Fibroblast of villous mesenchyme (primary cell): ENCODE results near the gene MCTP2. TPM values are rescaled to one million over a fixed set of nuclear protein-coding genes. Genes with fewer than 3 reads are reported as not detected.
"Not testable (repeated sequence)": the region's sequence is repeated elsewhere in the genome, so short reads cannot be mapped to it uniquely, and the experiment has no call there.

Experiments
- DNase-seq: peaks from one replicate; pipeline ENCODE4 v3.0.0-alpha.2; 2010; ENCODE audit warnings: low read depth
- H3K4me3 ChIP-seq: 2 replicates; pipeline ENCODE4 v1.5.1; 2011; ENCODE audit warnings: low read depth, mild to moderate bottlenecking, low read length
- total RNA-seq: library from RNA; depleted of rRNA; stranded (reverse); fragments of >200 nt; gene quantifications from 2 replicates; pipeline ENCODE4 v1.2.3, GENCODE V29; 2012
- TF ChIP-seq, protein P1 (sequence below): IDR thresholded peaks from 2 replicates; pipeline ENCODE4 v1.5.1; 2012; ENCODE audit warnings: low read depth, mild to moderate bottlenecking, low read length; ENCODE audit not compliant: insufficient read depth

Gene MCTP2
- total RNA-seq, 1 donor: 2.2 TPM

DNA sequence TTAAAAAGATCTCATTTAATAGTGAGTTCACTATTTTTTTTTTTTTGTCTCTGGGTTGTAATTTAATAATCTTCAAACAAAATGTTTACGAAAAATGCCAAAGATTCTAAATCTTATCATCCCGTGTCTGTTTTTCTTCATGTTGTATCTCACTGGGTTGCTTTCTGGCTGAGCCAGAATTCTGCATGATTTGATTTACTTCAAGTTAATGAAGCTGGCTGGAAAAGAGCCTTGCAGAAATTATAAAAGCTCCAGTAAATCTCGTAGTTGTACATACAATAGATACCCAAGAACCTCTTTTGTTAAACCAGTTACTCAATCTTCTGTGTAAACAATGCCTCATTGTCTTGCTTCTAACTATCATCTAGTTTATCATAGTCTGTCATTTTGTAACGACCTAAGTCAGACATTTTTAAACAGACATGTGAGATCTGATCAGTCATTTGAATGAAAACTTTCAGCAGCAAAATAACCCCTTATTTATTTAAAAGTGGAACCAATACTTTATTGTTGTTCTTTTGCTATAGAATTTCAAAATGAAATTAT lies 249.0 kb downstream of the MCTP2 start:
- DNase-seq: no peak
- H3K4me3 ChIP-seq: no peak overlapping the region
- TF ChIP-seq, protein P1, sequence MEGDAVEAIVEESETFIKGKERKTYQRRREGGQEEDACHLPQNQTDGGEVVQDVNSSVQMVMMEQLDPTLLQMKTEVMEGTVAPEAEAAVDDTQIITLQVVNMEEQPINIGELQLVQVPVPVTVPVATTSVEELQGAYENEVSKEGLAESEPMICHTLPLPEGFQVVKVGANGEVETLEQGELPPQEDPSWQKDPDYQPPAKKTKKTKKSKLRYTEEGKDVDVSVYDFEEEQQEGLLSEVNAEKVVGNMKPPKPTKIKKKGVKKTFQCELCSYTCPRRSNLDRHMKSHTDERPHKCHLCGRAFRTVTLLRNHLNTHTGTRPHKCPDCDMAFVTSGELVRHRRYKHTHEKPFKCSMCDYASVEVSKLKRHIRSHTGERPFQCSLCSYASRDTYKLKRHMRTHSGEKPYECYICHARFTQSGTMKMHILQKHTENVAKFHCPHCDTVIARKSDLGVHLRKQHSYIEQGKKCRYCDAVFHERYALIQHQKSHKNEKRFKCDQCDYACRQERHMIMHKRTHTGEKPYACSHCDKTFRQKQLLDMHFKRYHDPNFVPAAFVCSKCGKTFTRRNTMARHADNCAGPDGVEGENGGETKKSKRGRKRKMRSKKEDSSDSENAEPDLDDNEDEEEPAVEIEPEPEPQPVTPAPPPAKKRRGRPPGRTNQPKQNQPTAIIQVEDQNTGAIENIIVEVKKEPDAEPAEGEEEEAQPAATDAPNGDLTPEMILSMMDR: no peak

DNA sequence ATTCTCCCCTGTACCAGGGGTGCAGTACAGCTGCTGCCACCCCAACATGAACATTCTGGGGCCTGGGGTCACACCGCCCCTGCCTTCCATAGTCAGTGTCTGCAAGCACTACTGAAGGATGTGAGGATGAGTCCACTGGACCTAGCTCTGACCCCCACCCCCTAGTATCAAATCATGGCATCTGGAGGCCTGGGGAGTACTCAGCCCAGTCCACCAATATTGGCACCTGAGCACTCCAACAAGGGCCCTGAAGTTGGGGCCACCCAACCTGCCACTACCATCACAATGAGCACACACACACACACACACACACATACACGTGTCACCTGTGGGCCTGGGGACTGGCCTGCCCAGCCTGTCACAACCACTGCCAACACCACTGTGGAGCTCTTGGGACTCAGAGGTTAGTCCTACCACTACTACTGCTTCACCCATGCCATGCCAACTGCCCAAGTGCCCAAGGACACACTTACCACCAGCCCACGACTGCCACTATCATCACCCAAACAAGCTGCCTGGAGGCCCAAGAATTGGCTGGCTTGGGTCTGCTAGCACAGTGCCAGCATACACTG lies 253.9 kb downstream of the MCTP2 start:
- TF ChIP-seq, protein P1: no peak
- no peak overlapping the region for H3K4me3 ChIP-seq
- DNase-seq: no peak

DNA sequence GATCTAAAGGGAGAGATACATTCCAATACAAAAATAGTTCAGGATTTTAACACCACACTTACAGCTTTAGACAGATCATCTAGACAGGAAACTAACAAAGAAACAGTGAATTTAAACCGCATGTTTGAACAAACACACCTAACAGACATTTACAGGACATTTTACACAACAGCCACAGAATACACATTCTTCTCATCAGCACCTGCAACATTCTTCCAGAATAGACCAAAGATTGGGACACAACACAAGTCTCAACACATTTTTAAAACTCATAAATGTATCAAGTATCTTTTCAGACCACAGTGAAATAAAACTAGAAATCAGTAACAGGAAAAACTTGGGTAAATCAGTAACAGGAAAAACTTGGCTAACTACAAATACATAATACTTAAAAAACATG lies 256.3 kb downstream of the MCTP2 start:
- TF ChIP-seq, protein P1: no peak
- no peak for DNase-seq

DNA sequence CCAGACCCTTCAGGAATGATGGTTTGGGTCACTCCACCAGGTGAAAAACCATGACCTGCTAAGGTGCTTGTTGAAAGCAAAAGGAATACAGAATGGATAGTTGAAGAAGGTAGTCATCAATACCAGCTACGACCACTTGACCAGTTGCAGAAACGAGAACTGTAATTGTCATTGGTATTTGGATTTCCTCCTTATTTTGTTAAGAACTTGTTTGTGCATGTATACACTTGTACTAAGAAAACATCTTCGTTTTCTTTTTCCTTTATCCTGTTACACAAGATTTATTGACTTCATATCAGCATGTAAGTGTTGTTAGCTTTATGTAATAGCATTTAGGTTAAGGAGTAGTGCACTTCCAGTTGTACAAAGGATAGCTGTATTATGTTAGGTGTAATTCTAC lies 261.8 kb downstream of the MCTP2 start:
- no peak for DNase-seq
- TF ChIP-seq, protein P1: no peak
- H3K4me3 ChIP-seq: no peak overlapping the region

More for the DNA sequence above, 256.3 kb downstream of the MCTP2 start:
- H3K4me3 ChIP-seq: no peak overlapping the region

DNA sequence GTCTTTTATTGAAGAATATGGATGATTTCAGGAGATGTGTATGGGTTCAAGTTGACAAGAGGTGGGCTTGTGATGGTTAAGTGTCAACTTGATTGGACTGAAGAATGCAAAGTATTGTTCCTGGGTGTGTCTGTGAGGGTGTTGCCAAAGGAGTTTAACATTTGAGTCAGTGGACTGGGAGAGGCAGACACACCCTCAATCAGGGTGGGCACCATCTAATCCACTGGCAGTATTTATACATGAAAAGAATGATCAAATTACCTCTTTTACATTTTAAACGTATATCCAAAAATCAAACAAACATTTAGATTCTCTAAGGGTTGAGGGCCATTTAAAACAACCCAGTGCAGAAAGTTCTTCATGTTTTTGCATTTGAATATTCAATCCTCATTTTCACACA lies 262.2 kb downstream of the MCTP2 start:
- not testable (repeated sequence) for H3K4me3 ChIP-seq, DNase-seq

DNA sequence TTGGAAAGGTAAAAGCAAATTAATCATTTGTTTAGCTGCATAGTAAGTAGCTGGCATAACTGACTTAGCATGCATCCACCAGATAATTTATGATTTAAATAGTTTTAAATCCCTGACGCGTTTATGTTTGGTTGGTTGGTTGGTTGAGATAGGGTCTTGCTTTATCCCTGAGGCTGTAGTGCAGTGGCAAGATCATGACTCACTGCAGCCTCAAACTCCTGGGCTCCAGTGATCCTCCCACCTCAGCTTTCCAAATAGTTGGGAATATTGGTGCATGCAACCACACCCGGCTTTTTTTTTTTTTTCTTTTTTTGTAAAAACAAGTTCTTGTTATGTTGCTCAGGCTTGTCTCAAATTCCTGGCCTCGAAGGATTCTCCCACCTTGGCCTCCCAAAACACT lies 263.4 kb downstream of the MCTP2 start:
- no peak for DNase-seq
- H3K4me3 ChIP-seq: no peak overlapping the region
- TF ChIP-seq, protein P1: no peak

DNA sequence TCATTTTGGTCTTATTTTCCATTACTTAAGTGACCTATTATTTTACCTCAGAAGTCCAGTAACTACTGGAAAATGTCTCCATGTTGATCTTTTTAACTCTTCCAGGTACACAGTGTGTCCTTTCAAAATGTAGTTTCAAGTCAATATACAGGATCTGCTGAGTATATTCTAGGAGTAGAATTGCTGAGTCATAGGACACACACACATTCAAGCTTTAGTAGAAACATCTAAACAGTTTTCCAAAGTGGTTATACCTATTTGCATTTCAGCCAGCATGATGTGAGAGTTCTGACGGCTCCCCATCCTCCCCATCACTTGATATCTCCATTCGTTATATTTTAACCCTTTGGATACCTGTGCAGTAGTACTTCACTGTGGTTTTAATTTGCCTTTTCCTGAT lies 271.9 kb downstream of the MCTP2 start:
- no peak overlapping the region for H3K4me3 ChIP-seq
- no peak for DNase-seq
- TF ChIP-seq, protein P1: no peak
